Uterus (tissue), 2 donors: ENCODE results near the gene SOWAHA.

ENCODE experiments used
- CTCF ChIP-seq, 4 experiments: fragments of 200-600 bp in 2 of 4; fragments of 450-650 bp in 2 of 4; sonication (generic) in 2 of 4; IDR thresholded peaks; one replicate each; pipeline ENCODE4 v1.5.1; 2016 to 2019; ENCODE audit warnings: antibody characterized with exemption in 4 of 4, mild to moderate bottlenecking in 2 of 4, moderate library complexity in 1 of 4
- POLR2A ChIP-seq, 2 donors: fragments of 450-650 bp; IDR thresholded peaks; one replicate each; pipeline ENCODE4 v1.6.1; 2016; ENCODE audit warnings: antibody characterized with exemption in 2 of 2, mild to moderate bottlenecking in 1 of 2, moderate library complexity in 1 of 2

- no peak for TF ChIP-seq CTCF (IDR thresholded peaks at IDR 0.05)
- no peak for TF ChIP-seq POLR2A (IDR thresholded peaks at IDR 0.05)
Measured at GRCh38 chr5:132821791-132822190, 8.7 kb downstream of the SOWAHA start.
